GM12872 (cell line): ENCODE data around the gene NEDD4L.

Experiments
- CTCF ChIP-seq: IDR thresholded peaks from 3 replicates; pipeline ENCODE4 v1.5.1; 2011; ENCODE audit warnings: low read depth, mild to moderate bottlenecking, low read length, moderate library complexity; ENCODE audit not compliant: insufficient read depth

Gene NEDD4L

GRCh38 chr18:58292638-58293037 lies 248.6 kb downstream of the NEDD4L start:
- TF ChIP-seq CTCF = no peak

- TF ChIP-seq CTCF = no peak
Measured at GRCh38 chr18:58297198-58297597, 253.2 kb downstream of the NEDD4L start.

- TF ChIP-seq CTCF = no peak
Measured at GRCh38 chr18:58298251-58299134, 254.5 kb downstream of the NEDD4L start.

- no peak for TF ChIP-seq CTCF
Measured at GRCh38 chr18:58299135-58299473, 255.1 kb downstream of the NEDD4L start.

- TF ChIP-seq CTCF = no peak
Measured at GRCh38 chr18:58299936-58300335, 255.9 kb downstream of the NEDD4L start.

GRCh38 chr18:58300867-58301266 lies 256.8 kb downstream of the NEDD4L start:
- TF ChIP-seq CTCF = no peak

- 0 out of 3 replicates have a peak, but pooled peaks have one; percentile 17 for TF ChIP-seq CTCF
Measured at GRCh38 chr18:58302811-58303210, 258.8 kb downstream of the NEDD4L start.

GRCh38 chr18:58303363-58303762 lies 259.3 kb downstream of the NEDD4L start:
- TF ChIP-seq CTCF = no peak
